Measurements from ENCODE around the gene NFAT5. TPM values are rescaled to one million over a fixed set of nuclear protein-coding genes. Genes with fewer than 3 reads are reported as not detected.

The NFAT5 gene
- total and polyA plus RNA-seq, 7 donors: 1.2 to 57.1 (median 39.4) TPM

- Histone ChIP-seq H3K9me3 (no peaks in the 10 kb centered on the region), H3K27me3 (no peaks in the 10 kb centered on the region), H3K36me3 (peaks cover 0 to 21% (median 5%) of the 10 kb centered on the region in 4 donors), H3K27ac (no peak overlapping the region), H3K4me3 (no peak overlapping the region), H3K4me1 (peaks cover 0 to 18% (median 9%) of the 10 kb centered on the region in 4 donors)
- no peak for DNase-seq
- intact Hi-C loops (cut with DNase I): no loop called here
- 93 to 94% methylated on average over 9 of the region's 9 CpGs for WGBS, 2 donors
- TF ChIP-seq POLR2A (IDR thresholded peaks at IDR 0.05) (no peak), EP300 (IDR thresholded peaks at IDR 0.05) (no peak), POLR2AphosphoS5 (IDR thresholded peaks at IDR 0.05) (no peak), CTCF (IDR thresholded peaks at IDR 0.05) (no peak)
These were observed 147.3 kb downstream of the NFAT5 start for GRCh38 chr16:69712914-69713581.

GRCh38 chr16:69717066-69717465, 151.3 kb downstream of the NFAT5 start:
- Histone ChIP-seq H3K4me3 (no peak overlapping the region), H3K9me3 (no peaks in the 10 kb centered on the region), H3K36me3 (peaks cover 0 to 26% (median 7%) of the 10 kb centered on the region in 4 donors), H3K27me3 (no peaks in the 10 kb centered on the region), H3K27ac (no peak overlapping the region), H3K4me1 (no peaks in the 10 kb centered on the region)
- intact Hi-C loops (cut with DNase I): no loop called here
- no peak for DNase-seq
- 91 to 92% methylated on average over 6 of the region's 6 CpGs for WGBS, 2 donors
- TF ChIP-seq POLR2A (IDR thresholded peaks at IDR 0.05): no peak
- no peak for TF ChIP-seq EP300 (IDR thresholded peaks at IDR 0.05)
- TF ChIP-seq CTCF (IDR thresholded peaks at IDR 0.05): no peak
- no peak for TF ChIP-seq POLR2AphosphoS5 (IDR thresholded peaks at IDR 0.05)

- WGBS, 2 donors: 84 to 87% methylated on average over 10 of the region's 10 CpGs
- Histone ChIP-seq H3K4me3 (no peak overlapping the region), H3K9me3 (no peaks in the 10 kb centered on the region), H3K36me3 (peaks cover 0 to 26% (median 7%) of the 10 kb centered on the region in 4 donors), H3K4me1 (no peaks in the 10 kb centered on the region), H3K27me3 (no peaks in the 10 kb centered on the region), H3K27ac (no peak overlapping the region)
- no peak for TF ChIP-seq EP300 (IDR thresholded peaks at IDR 0.05)
- TF ChIP-seq CTCF (IDR thresholded peaks at IDR 0.05): no peak
- no peak for TF ChIP-seq POLR2A (IDR thresholded peaks at IDR 0.05)
- TF ChIP-seq POLR2AphosphoS5 (IDR thresholded peaks at IDR 0.05): no peak
- intact Hi-C loops (cut with DNase I): no loop called here
- no peak for DNase-seq
These were observed 152.5 kb downstream of the NFAT5 start for GRCh38 chr16:69718111-69718764.

- intact Hi-C loops (cut with DNase I): no loop called here
- peaks cover 0 to 3% (median 1%) of the 10 kb centered on the region in 4 donors for H3K4me1 ChIP-seq
- no peak for DNase-seq
These were observed 155.2 kb downstream of the NFAT5 start for GRCh38 chr16:69720822-69721430.

More at GRCh38 chr16:69720822-69721430, 155.2 kb downstream of the NFAT5 start:
- no peaks in the 10 kb centered on the region for H3K9me3 ChIP-seq
- TF ChIP-seq POLR2AphosphoS5 (IDR thresholded peaks at IDR 0.05) (no peak), POLR2A (IDR thresholded peaks at IDR 0.05) (no peak), CTCF (IDR thresholded peaks at IDR 0.05) (no peak), EP300 (IDR thresholded peaks at IDR 0.05) (no peak)
- no peaks in the 10 kb centered on the region for H3K27me3 ChIP-seq
- H3K4me3 ChIP-seq: no peak overlapping the region
- H3K36me3 ChIP-seq: peaks cover 0 to 16% (median 5%) of the 10 kb centered on the region in 4 donors
- H3K27ac ChIP-seq: no peak overlapping the region
- 71 to 86% methylated on average over 10 of the region's 10 CpGs for WGBS, 2 donors
